Astrocyte (in vitro differentiated cells and primary cell): ENCODE measurements around the gene PIGN. TPM values are rescaled to one million over a fixed set of nuclear protein-coding genes. Genes with fewer than 3 reads are reported as not detected.

Source experiments
- DNase-seq: peaks from one replicate; pipeline ENCODE4 v3.0.0-alpha.2; 2010; ENCODE audit warnings: low read depth
- FAIRE-seq: peaks from 2 replicates; lab custom pipeline; 2011; peaks lifted over from hg19 to GRCh38; lab: Jason Lieb, UNC
- H2AFZ ChIP-seq: 2 replicates; pipeline ENCODE4 v1.6.0; 2012; ENCODE audit warnings: low read depth, low read length, inconsistent platforms
- H3K27ac ChIP-seq: 2 replicates; pipeline ENCODE4 v1.5.1; 2011; ENCODE audit warnings: low read depth, low read length, inconsistent platforms
- H3K27me3 ChIP-seq: 2 replicates; pipeline ENCODE4 v1.6.0; 2011; ENCODE audit warnings: low read length, inconsistent platforms; ENCODE audit not compliant: insufficient read depth
- H3K36me3 ChIP-seq: 2 replicates; pipeline ENCODE4 v1.5.1; 2011; ENCODE audit warnings: low read length, inconsistent platforms; ENCODE audit not compliant: insufficient read depth
- H3K4me1 ChIP-seq: 2 replicates; pipeline ENCODE4 v1.5.1; 2011; ENCODE audit warnings: low read length, inconsistent platforms; ENCODE audit not compliant: insufficient read depth
- H3K4me2 ChIP-seq: 2 replicates; pipeline ENCODE4 v1.6.0; 2012; ENCODE audit warnings: low read length, inconsistent platforms
- H3K4me3 ChIP-seq: 2 replicates; pipeline ENCODE4 v1.5.1; 2011; ENCODE audit warnings: low read depth, mild to moderate bottlenecking, low read length, inconsistent platforms; ENCODE audit not compliant: insufficient read depth
- H3K79me2 ChIP-seq: 2 replicates; pipeline ENCODE4 v1.6.0; 2012; ENCODE audit warnings: mild to moderate bottlenecking, low read length, inconsistent platforms; ENCODE audit not compliant: insufficient read depth
- H3K9ac ChIP-seq: 2 replicates; pipeline ENCODE4 v1.6.0; 2012; ENCODE audit warnings: mild to moderate bottlenecking, low read length, inconsistent platforms
- H3K9me3 ChIP-seq: 2 replicates; pipeline ENCODE4 v1.5.1; 2012; ENCODE audit warnings: low read depth, mild to moderate bottlenecking, low read length, inconsistent platforms; ENCODE audit not compliant: insufficient read depth
- H4K20me1 ChIP-seq: 2 replicates; pipeline ENCODE4 v1.6.0; 2012; ENCODE audit warnings: low read length, inconsistent platforms; ENCODE audit not compliant: insufficient read depth
- H3K27ac Mint-ChIP-seq: one replicate; pipeline ENCODE4 v1.8.0; 2021; ENCODE audit warnings: mild to moderate bottlenecking, mixed read lengths; ENCODE audit not compliant: unreplicated experiment
- H3K27me3 Mint-ChIP-seq: one replicate; pipeline ENCODE4 v1.8.0; 2021; ENCODE audit warnings: low read depth, mixed read lengths; ENCODE audit not compliant: unreplicated experiment
- H3K36me3 Mint-ChIP-seq: one replicate; pipeline ENCODE4 v1.8.0; 2021; ENCODE audit warnings: low read depth, mixed read lengths; ENCODE audit not compliant: unreplicated experiment
- H3K4me1 Mint-ChIP-seq: one replicate; pipeline ENCODE4 v1.8.0; 2021; ENCODE audit warnings: low read depth, mixed read lengths; ENCODE audit not compliant: unreplicated experiment
- H3K4me3 Mint-ChIP-seq: one replicate; pipeline ENCODE4 v1.8.0; 2021; ENCODE audit warnings: mild to moderate bottlenecking, moderate library complexity, mixed read lengths; ENCODE audit not compliant: unreplicated experiment
- H3K9me3 Mint-ChIP-seq: one replicate; pipeline ENCODE4 v1.8.0; 2021; ENCODE audit warnings: mild to moderate bottlenecking, mixed read lengths; ENCODE audit not compliant: unreplicated experiment
- EZH2 ChIP-seq: IDR thresholded peaks from 2 replicates; pipeline ENCODE4 v1.6.1; 2012; ENCODE audit warnings: mild to moderate bottlenecking, low read length, inconsistent platforms; ENCODE audit not compliant: insufficient read depth
- total RNA-seq: library from RNA; stranded (reverse); gene quantifications from 2 replicates; pipeline ENCODE4 v1.2.1, GENCODE V29; 2021
- TF ChIP-seq, protein P1 (sequence below): IDR thresholded peaks from 2 replicates; pipeline ENCODE4 v1.5.1; 2011; ENCODE audit warnings: low read depth, mild to moderate bottlenecking, inconsistent platforms, low read length, moderate library complexity; ENCODE audit not compliant: insufficient read depth

PIGN gene
- total RNA-seq, 1 donor from 2014 or later, result 20.0 TPM

DNA sequence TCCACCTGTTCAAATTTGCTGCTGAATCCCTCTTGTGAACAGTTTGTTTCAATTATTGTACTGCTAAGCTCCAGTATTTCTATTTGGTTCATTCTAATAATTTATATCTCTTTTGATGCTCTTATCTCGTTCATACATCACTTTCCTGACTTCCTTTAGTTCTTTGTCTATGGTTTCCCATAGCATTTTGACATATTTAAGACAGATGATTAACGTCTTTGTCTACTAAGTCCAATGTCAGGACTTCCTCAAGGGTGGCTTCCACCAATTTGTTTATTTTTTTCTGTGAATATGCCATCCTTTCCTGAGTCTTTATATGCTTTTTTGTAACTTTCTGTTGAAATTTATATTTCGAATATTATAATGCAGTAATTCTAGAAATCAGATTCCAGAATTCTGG, 9.6 kb downstream of the PIGN start:
- Histone ChIP-seq H3K4me2 (no peak overlapping the region), H4K20me1 (no peaks in the 10 kb centered on the region), H3K4me1 (no peaks in the 10 kb centered on the region), H3K4me3 (no peak overlapping the region), H2AFZ (no peak overlapping the region), H3K9me3 (no peaks in the 10 kb centered on the region), H3K9ac (no peak overlapping the region), H3K27me3 (no peaks in the 10 kb centered on the region), H3K27ac (no peak overlapping the region), H3K36me3 (no peaks in the 10 kb centered on the region), H3K79me2 (no peaks in the 10 kb centered on the region)
- H3K36me3 Mint-ChIP-seq, result no peaks in the 10 kb centered on the region
- no peaks in the 10 kb centered on the region for H3K27me3 Mint-ChIP-seq
- H3K4me3 Mint-ChIP-seq, result no peak overlapping the region
- TF ChIP-seq EZH2, result no peak
- TF ChIP-seq, protein P1, sequence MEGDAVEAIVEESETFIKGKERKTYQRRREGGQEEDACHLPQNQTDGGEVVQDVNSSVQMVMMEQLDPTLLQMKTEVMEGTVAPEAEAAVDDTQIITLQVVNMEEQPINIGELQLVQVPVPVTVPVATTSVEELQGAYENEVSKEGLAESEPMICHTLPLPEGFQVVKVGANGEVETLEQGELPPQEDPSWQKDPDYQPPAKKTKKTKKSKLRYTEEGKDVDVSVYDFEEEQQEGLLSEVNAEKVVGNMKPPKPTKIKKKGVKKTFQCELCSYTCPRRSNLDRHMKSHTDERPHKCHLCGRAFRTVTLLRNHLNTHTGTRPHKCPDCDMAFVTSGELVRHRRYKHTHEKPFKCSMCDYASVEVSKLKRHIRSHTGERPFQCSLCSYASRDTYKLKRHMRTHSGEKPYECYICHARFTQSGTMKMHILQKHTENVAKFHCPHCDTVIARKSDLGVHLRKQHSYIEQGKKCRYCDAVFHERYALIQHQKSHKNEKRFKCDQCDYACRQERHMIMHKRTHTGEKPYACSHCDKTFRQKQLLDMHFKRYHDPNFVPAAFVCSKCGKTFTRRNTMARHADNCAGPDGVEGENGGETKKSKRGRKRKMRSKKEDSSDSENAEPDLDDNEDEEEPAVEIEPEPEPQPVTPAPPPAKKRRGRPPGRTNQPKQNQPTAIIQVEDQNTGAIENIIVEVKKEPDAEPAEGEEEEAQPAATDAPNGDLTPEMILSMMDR, result no peak
- DNase-seq, result no peak
- no peak for FAIRE-seq
- H3K27ac Mint-ChIP-seq, result no peak overlapping the region
- no peaks in the 10 kb centered on the region for H3K9me3 Mint-ChIP-seq
- H3K4me1 Mint-ChIP-seq, result no peaks in the 10 kb centered on the region

DNA sequence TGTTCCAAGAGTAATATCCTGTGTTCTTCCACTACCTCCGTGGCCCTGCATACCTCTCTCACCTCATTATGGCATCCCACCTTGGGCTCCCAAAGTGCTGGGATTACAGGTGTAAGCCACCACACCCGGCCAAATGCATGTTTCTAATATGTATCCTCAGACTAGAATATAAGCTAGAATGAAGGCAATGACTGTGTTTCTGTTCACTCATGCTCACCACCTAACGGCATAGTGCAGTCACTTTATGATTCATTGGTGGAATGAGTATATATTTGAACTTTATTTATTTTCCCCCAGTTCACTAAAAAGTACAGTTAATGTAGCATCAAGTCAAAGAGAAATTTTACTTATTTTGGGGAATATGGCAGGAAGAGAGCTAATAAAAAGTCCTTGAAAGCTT, 11.3 kb downstream of the PIGN start:
- Mint-ChIP-seq H3K36me3 (no peaks in the 10 kb centered on the region), H3K4me1 (peaks cover 9% of the 10 kb centered on the region), H3K27me3 (no peaks in the 10 kb centered on the region), H3K4me3 (no peak overlapping the region), H3K9me3 (no peaks in the 10 kb centered on the region), H3K27ac (no peak overlapping the region)
- DNase-seq, result no peak
- Histone ChIP-seq H3K79me2 (no peaks in the 10 kb centered on the region), H3K36me3 (no peaks in the 10 kb centered on the region), H3K4me2 (no peak overlapping the region), H3K9ac (no peak overlapping the region), H2AFZ (no peak overlapping the region), H3K27me3 (no peaks in the 10 kb centered on the region), H3K27ac (no peak overlapping the region), H3K4me1 (no peaks in the 10 kb centered on the region), H3K9me3 (no peaks in the 10 kb centered on the region), H3K4me3 (no peak overlapping the region), H4K20me1 (no peaks in the 10 kb centered on the region)
- TF ChIP-seq, protein P1, result no peak
- TF ChIP-seq EZH2, result no peak
- FAIRE-seq, result no peak

GRCh38 chr18:62172298-62172697, 14.6 kb downstream of the PIGN start:
- FAIRE-seq, result no peak
- Histone ChIP-seq H4K20me1 (no peaks in the 10 kb centered on the region), H3K9ac (no peak overlapping the region), H2AFZ (no peak overlapping the region), H3K9me3 (no peaks in the 10 kb centered on the region), H3K27ac (no peak overlapping the region), H3K4me2 (no peak overlapping the region), H3K79me2 (no peaks in the 10 kb centered on the region), H3K36me3 (no peaks in the 10 kb centered on the region), H3K4me3 (no peak overlapping the region), H3K27me3 (no peaks in the 10 kb centered on the region), H3K4me1 (no peaks in the 10 kb centered on the region)
- H3K9me3 Mint-ChIP-seq, result no peaks in the 10 kb centered on the region
- DNase-seq, result no peak
- no peaks in the 10 kb centered on the region for H3K27me3 Mint-ChIP-seq
- no peak overlapping the region for H3K4me3 Mint-ChIP-seq
- no peak overlapping the region for H3K27ac Mint-ChIP-seq
- no peaks in the 10 kb centered on the region for H3K36me3 Mint-ChIP-seq
- peaks cover 10% of the 10 kb centered on the region for H3K4me1 Mint-ChIP-seq
- TF ChIP-seq, protein P1, result no peak
- no peak for TF ChIP-seq EZH2
